NB4 (cell line): ENCODE data around the gene KCNMB2.

Experiments
- CTCF ChIP-seq: IDR thresholded peaks from one replicate; pipeline ENCODE4 v1.5.1; 2012; ENCODE audit warnings: low read depth, low read length
- MYC ChIP-seq: IDR thresholded peaks from 2 replicates; pipeline ENCODE4 v1.6.1; 2011; ENCODE audit warnings: low read depth, low read length
- POLR2A ChIP-seq: IDR thresholded peaks from 2 replicates; pipeline ENCODE4 v1.6.1; 2011; ENCODE audit warnings: mild to moderate bottlenecking; ENCODE audit not compliant: insufficient read length; ENCODE audit errors: extremely low read depth
- TF ChIP-seq, protein P1 (sequence below): IDR thresholded peaks from 2 replicates; pipeline ENCODE4 v1.6.1; 2011; ENCODE audit warnings: low read depth, low read length

- no peak for TF ChIP-seq CTCF
- no peak for TF ChIP-seq POLR2A
- TF ChIP-seq, protein P1, sequence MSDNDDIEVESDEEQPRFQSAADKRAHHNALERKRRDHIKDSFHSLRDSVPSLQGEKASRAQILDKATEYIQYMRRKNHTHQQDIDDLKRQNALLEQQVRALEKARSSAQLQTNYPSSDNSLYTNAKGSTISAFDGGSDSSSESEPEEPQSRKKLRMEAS = no peak
- no peak for TF ChIP-seq MYC
These were observed 135.1 kb downstream of the KCNMB2 start for GRCh38 chr3:178671377-178671776.
